CD4-positive, alpha-beta T cell treated with Interleukin-6 for 4 hours (primary cell): ENCODE results near the gene CYB561D2.

Experiments used
- DNase-seq: peaks from one replicate; pipeline ENCODE4 v3.0.0-alpha.2; 2020; ENCODE audit warnings: mixed read lengths

CYB561D2 gene

GRCh38 chr3:50323614-50324199 lies 27.0 kb upstream of the CYB561D2 start:
- no peak for DNase-seq

- peak; percentile 67 for DNase-seq
Observed at GRCh38 chr3:50324351-50325112, 26.1 kb upstream of the CYB561D2 start.

GRCh38 chr3:50325113-50325480 lies 25.6 kb upstream of the CYB561D2 start:
- no peak for DNase-seq

DNA sequence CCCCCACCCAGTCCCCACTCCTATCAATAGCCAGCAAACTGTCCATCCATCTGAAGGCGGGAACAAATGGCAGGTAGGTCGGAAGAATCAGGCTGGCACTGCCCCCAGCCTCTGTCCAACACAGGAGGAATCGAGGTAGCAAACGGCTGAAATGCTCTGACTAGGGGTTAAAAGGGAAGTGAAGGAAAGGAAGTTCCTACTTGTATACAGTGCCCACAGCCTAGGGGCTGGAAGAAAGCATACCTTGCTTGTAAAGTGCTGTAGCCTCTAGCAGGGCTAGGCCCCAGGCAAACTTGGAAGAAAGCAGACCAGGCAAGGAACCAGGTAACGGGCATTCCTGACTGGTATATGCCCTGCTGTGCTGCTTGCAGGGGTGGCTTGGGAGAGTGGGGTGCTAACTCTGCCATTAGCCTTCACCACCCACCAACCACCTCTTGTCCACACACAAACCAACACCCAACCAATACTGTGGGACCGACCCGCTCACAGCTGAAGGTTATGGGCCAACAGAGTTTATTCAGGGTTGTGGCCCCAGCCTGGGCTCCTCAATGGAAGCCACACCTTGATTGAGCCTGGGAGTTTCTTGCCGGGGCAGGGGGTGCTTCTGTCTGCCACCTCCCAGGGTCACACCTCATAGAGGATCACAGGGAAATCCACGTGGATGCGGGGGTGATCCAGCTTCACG lies 25.0 kb upstream of the CYB561D2 start:
- DNase-seq: no peak

DNA sequence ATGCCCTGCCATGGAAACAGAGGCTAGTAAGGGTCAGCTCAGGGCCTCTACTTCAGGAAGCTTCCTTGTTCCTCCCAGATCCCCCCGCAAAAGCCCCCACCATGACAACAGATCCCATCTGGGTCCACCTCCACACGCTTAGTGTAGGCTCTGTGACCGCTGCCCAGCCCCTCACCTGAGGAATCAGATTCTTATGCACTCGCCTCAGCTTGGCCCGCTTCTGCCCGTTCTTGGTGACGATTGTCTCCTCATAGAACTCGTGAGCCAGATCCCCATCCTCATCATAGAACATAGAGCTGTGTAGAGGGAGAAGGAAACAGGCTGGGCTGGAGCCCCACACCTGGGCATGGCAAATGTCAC lies 24.5 kb upstream of the CYB561D2 start:
- no peak for DNase-seq

- no peak for DNase-seq
Observed at GRCh38 chr3:50327129-50327528, 23.5 kb upstream of the CYB561D2 start.

GRCh38 chr3:50327943-50328691 lies 22.5 kb upstream of the CYB561D2 start, which contains the start of gene TUSC2:
Gene TUSC2, minus strand, starts transcription at chr3:50328223. Its CDS starts 124 bp downstream, at chr3:50328099.
- DNase-seq: peak; percentile 97

GRCh38 chr3:50330330-50330729 lies 20.3 kb upstream of the CYB561D2 start:
- DNase-seq: no peak

DNA sequence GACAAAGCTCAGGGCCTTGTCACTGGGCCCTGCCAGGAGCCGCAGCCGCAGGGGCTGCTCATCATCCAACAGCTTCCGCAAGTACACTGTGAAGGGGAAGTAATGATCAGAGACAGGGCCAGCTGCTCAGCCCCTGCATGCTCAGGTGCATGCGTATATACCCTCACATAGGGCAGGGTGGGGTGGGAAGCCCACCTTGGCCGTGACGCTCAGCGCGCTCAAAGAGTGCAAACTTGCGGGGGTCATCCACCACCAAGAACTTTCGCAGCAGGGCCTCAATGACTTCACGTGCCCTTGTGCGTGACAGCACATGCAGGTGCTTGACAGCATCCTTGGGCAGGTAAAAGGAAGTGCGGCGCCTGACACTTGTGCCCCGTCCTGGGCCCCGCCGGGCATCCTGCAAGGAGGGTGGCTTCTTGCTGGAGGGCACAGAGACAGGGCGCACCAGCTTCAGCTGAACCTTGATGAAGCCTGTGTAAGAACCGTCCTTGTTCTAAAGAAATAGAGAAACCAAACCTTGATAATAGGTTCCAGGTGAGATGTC lies 19.2 kb upstream of the CYB561D2 start:
- no peak for DNase-seq

GRCh38 chr3:50333744-50334328 lies 16.8 kb upstream of the CYB561D2 start:
- no peak for DNase-seq

DNA sequence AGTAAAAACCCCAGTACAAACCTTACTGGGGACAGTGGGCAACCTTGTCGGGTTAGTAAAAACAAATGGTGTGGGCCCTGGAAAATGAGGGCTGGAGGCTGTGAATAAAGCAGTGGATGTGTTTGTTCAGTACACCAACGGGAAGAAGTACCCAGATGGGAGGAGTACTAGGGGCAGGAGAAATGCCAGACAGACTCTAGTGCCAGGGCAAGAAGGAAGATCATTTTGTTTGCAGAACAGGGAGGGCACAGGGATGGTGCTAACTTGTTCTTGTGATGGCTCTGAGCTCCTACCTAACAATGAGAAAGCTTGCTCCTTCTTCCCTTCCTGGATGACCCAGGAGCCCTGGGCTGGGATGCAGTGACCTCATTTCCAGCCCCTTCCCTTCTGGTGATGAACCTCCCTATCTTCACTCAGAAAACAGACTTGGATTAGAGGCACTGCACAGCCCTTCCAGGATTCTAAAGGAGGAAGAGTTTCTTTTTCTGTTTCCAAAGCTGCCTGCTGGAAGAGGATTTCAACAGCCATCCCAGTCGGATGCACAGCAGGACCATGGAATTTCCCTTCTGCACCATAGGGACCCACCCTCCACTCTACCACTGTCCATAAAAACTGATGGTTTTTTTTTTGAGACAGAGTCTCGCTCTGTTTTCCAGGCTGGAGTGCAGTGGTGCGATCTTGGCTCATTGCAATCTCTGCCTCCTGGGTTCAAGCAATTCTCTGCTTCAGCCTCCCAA lies 16.2 kb upstream of the CYB561D2 start:
- DNase-seq: no peak

DNA sequence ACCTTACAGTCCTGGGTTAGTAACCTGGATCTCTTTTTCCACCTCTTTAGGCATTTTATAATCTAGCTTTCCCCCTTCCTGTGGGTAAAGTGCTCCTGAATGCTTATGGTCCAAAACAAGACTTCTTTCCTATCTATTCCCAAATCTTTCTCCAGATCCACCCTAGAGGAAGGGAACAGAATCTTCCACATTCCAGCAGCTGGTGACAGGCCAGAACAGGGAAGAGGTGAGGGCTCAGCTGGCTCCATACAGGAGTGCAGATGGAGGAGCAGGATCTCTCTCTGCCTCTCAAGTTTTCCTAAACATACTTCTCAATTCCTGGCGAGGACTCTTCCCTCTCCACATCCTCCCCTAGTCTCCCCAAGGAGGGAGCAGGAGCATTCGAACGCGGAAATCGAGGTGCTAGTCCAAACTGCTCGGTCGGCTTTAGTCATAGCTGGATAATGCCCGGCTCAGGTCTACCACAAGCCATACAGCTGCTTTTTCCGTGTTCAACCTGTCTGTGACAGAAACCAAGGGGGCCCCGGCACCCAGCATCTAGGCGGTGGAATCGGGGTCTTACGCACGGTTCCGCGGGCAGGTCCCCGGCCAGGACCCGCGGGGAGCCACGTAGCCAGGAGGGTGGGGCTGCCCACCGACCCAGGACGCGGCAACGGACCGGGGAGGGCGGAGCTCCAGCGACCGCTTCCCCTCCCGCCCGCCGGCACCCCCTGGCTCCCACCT lies 14.0 kb upstream of the CYB561D2 start:
- no peak for DNase-seq

DNA sequence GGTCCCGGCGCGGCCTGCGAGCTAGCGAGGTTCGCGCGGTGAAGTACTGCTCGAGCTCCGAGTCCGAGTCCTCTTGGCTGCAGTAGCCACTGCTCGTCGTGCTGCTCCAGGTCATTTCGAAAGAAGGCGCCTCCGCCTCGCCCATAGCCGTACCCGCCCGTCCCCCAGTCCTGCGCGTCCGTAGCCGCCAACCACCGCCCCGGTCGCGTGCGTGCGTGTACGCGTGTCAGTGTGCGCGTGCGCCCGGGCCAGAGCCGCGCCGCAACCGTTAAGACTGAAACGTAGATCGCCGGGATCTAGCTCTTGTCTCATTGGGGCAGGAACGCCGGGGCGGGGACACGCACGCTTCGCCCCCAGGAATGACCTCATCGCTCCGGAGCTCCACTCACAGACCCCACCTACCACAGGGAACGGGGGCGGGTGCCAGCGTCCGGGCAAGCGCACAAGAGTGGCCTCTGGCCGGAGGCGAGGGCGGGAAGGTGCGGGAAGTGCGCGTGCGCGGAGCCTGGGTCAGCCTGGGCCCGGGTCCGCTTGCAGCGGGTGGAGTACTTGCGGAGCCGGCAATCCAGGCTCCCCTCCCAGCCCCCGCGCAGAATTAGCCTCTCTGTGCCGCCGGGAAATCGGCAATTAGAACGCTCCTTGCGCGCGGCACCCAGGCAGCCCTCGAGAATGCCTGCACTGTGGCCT lies 13.3 kb upstream of the CYB561D2 start:
- peak; percentile 98 for DNase-seq

GRCh38 chr3:50338965-50339364 lies 11.7 kb upstream of the CYB561D2 start:
- no peak for DNase-seq

- no peak for DNase-seq
Observed at GRCh38 chr3:50339485-50340146, 11.0 kb upstream of the CYB561D2 start.

DNA sequence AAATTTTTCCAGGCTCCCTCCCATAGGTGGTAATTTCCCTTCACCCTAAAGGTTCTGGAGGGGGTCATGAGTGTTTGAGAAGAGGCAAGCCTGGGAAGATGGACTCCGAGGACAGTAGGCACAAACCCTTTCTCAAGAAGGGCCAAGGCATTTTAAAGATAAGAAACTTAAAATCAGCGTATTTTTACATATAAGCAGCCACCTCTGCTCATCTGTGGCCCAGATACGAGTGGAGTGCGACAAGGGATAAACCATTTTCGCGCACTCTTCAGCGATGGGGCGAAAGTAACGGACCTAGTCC lies 10.6 kb upstream of the CYB561D2 start:
- no peak for DNase-seq

GRCh38 chr3:50340448-50341329 lies 10.0 kb upstream of the CYB561D2 start, which contains the start of gene RASSF1:
Gene RASSF1, minus strand, starts transcription at chr3:50340836. Its CDS starts 31 bp downstream, at chr3:50340805.
- peak; percentile 63 for DNase-seq

- DNase-seq: no peak
Observed at GRCh38 chr3:50341537-50341936, 9.1 kb upstream of the CYB561D2 start.
